ENCODE measurements around the gene SERPINA1. TPM values are rescaled to one million over a fixed set of nuclear protein-coding genes. Genes with fewer than 3 reads are reported as not detected.

SERPINA1 gene
- total RNA-seq, 3 donors from 2014 or later = 98.3 to 311 (median 225) TPM

DNA sequence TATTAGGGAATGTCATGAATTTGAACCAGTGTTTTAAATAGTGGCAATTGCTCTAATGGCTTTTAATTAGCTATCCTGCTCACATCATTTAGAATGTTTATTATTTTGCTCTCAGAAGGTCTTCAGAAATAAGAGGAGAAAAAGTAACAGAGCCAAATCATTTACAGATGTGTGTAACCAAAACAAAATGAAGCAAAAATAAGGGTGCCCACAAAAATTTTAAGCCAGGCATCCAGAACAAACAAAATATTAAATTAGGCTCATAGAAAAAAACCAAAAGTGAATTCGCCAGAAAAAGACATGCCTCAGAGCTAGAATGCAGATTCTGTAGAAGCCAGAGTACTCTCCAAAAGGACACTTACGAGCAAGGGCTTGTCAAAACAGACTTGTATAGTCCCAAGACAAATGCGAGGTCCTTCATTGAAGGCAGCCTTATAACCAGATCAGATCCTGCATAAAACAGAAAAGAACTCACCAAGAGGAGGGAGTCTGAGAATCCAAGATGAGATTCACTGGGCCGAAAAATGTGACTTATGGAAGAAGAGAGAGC is 20.2 kb upstream of the SERPINA1 start:
- TF ChIP-seq, protein P1, sequence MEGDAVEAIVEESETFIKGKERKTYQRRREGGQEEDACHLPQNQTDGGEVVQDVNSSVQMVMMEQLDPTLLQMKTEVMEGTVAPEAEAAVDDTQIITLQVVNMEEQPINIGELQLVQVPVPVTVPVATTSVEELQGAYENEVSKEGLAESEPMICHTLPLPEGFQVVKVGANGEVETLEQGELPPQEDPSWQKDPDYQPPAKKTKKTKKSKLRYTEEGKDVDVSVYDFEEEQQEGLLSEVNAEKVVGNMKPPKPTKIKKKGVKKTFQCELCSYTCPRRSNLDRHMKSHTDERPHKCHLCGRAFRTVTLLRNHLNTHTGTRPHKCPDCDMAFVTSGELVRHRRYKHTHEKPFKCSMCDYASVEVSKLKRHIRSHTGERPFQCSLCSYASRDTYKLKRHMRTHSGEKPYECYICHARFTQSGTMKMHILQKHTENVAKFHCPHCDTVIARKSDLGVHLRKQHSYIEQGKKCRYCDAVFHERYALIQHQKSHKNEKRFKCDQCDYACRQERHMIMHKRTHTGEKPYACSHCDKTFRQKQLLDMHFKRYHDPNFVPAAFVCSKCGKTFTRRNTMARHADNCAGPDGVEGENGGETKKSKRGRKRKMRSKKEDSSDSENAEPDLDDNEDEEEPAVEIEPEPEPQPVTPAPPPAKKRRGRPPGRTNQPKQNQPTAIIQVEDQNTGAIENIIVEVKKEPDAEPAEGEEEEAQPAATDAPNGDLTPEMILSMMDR (IDR thresholded peaks at IDR 0.05) = no peak
- H3K36me3 ChIP-seq (ENCODE audit: low read depth) = no peaks in the 10 kb centered on the region
- no peaks in the 10 kb centered on the region for H3K4me1 ChIP-seq (ENCODE audit: low read depth)
- H3K9me3 ChIP-seq = peaks cover 12% of the 10 kb centered on the region
- intact Hi-C loops (cut with DNase I, micrococcal nuclease) = no loop called here
- DNase-seq (no peak), ATAC-seq (no peak)
- no peak overlapping the region for H3K4me3 ChIP-seq

DNA sequence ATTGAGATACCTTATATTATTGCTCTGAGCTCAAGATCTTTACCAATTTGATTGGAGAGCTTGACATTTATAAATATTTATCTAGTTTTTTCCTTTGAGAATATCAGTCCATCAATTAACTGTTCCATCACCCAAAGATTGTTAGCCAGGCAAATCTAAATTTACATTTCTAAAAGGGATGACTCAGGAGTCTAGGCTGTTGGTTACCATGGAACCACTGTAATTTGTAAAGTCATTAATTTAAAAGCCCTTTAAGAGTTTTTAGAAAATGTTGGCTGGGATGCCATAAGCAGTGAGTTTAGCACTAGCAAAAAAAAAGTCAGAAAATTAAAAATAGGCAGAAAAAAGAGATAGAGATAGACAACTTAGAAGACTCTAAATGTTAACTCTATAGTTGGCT is 19.5 kb upstream of the SERPINA1 start:
- Histone ChIP-seq H3K36me3 (ENCODE audit: low read depth) (no peaks in the 10 kb centered on the region), H3K4me3 (no peak overlapping the region), H3K4me1 (ENCODE audit: low read depth) (no peaks in the 10 kb centered on the region), H3K9me3 (peaks cover 12% of the 10 kb centered on the region)
- TF ChIP-seq, protein P1 (IDR thresholded peaks at IDR 0.05) = no peak
- DNase-seq = no peak
- intact Hi-C loops (cut with DNase I, micrococcal nuclease) = no loop called here
- ATAC-seq = no peak

DNA sequence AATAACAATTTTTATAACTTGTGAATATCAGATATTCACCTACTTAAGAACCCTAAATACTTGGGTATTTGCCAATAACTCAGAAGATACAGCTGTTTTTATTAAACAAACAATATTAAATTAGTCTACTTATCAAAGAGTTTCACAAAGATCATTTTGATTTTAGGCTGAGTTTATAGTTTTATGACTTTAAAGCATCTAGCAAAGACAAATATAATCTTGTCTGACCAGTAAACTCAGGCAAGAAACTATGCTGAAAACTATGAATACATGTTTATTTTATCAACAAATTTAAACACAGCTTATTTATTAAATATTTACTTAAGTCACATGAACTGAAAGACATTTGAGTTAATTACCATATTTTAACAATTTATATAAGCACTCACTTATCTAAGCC is 18.5 kb upstream of the SERPINA1 start:
- no peak for ATAC-seq
- TF ChIP-seq, protein P1 (IDR thresholded peaks at IDR 0.05) = no peak
- intact Hi-C loops (cut with DNase I, micrococcal nuclease) = no loop called here
- peaks cover 12% of the 10 kb centered on the region for H3K9me3 ChIP-seq
- H3K36me3 ChIP-seq (ENCODE audit: low read depth) = no peaks in the 10 kb centered on the region
- DNase-seq = no peak
- H3K4me1 ChIP-seq (ENCODE audit: low read depth) = no peaks in the 10 kb centered on the region
- no peak overlapping the region for H3K4me3 ChIP-seq

DNA sequence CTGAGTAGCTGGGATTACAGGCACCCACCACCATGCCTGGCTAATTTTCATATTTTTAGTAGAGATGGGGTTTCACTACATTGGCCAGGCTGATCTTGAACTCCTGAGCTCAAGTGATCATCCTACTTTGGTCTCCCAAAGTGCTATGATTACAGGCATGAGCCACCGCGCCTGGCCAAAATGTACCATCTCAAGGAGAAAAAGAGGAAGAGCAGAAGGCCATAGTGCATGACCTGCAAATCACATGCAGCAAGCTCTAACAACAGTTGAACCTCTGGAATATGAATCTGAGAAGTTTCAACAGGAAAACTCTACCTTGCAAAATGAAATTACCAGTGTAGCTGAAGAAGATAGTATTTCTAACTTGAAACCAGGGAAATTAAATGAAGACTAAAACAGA is 17.1 kb upstream of the SERPINA1 start:
- DNase-seq (no peak), ATAC-seq (no peak)
- intact Hi-C loops (cut with DNase I, micrococcal nuclease) = no loop called here
- TF ChIP-seq, protein P1 (IDR thresholded peaks at IDR 0.05) = no peak
- Histone ChIP-seq H3K9me3 (peaks cover 12% of the 10 kb centered on the region), H3K4me1 (ENCODE audit: low read depth) (no peaks in the 10 kb centered on the region), H3K36me3 (ENCODE audit: low read depth) (no peaks in the 10 kb centered on the region), H3K4me3 (no peak overlapping the region)

DNA sequence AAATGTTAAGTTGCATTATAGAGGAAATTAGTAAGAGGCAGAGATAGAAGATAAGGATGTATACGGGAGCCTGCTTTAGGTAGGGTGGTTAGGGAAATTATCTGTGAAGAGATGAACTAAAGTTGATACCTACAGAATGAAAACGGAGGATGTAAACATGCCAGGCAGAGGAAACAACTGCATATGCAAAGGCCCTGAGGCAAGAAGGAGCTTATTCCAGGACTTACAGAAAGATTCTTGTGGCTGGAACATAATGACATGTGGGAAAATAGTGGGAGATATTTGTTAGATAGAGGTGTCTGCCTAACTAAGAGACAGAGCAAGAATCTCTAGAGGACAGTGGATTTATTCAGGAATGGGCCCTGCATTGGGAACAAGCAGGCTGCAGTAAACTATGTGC is 16.2 kb upstream of the SERPINA1 start:
- TF ChIP-seq, protein P1 (IDR thresholded peaks at IDR 0.05) = no peak
- ATAC-seq (no peak), DNase-seq (no peak)
- no peaks in the 10 kb centered on the region for H3K4me1 ChIP-seq (ENCODE audit: low read depth)
- intact Hi-C loops (cut with DNase I, micrococcal nuclease) = no loop called here
- no peaks in the 10 kb centered on the region for H3K36me3 ChIP-seq (ENCODE audit: low read depth)
- H3K9me3 ChIP-seq = peaks cover 12% of the 10 kb centered on the region
- no peak overlapping the region for H3K4me3 ChIP-seq
